Activated T-helper 1 cell treated with anti-CD3 and anti-CD28 coated beads, Interleukin-12 subunit alpha, Interleukin-12 subunit beta, Interleukin-2, Interleukin-4 antibody, amounts not matched to agents 30 ng/mL and 10 ng/mL and 1 ng/mL, durations not matched to agents 14 hours and 24 hours and 36 hours (primary cell): ENCODE measurements around the gene SLC9A4. TPM values are rescaled to one million over a fixed set of nuclear protein-coding genes. Genes with fewer than 3 reads are reported as not detected.

Source experiments
- DNase-seq: peaks from one replicate; pipeline ENCODE4 v3.0.0; 2021; ENCODE audit warnings: low spot score
- H3K27ac Mint-ChIP-seq: one replicate; pipeline ENCODE4 v1.8.0; 2021; ENCODE audit warnings: mild to moderate bottlenecking, mixed read lengths
- H3K27me3 Mint-ChIP-seq: one replicate; pipeline ENCODE4 v1.8.0; 2022; ENCODE audit warnings: mild to moderate bottlenecking, moderate library complexity, mixed read lengths; ENCODE audit not compliant: insufficient read depth
- H3K36me3 Mint-ChIP-seq: one replicate; pipeline ENCODE4 v1.8.0; 2021; ENCODE audit warnings: low read depth, mixed read lengths
- H3K4me1 Mint-ChIP-seq: one replicate; pipeline ENCODE4 v1.8.0; 2021; ENCODE audit warnings: low read depth, mixed read lengths
- H3K4me3 Mint-ChIP-seq: one replicate; pipeline ENCODE4 v1.8.0; 2021; ENCODE audit warnings: mild to moderate bottlenecking, moderate library complexity, mixed read lengths
- H3K9me3 Mint-ChIP-seq: one replicate; pipeline ENCODE4 v1.8.0; 2021; ENCODE audit warnings: mixed read lengths
- intact Hi-C: fragments of 100-400 bp; cut with micrococcal nuclease; formaldehyde crosslinking; loops from one replicate; pipeline ENCODE4 v1.15.1; 2024
- total RNA-seq: library from RNA; stranded (reverse); gene quantifications from 2 replicates; pipeline ENCODE4 v1.2.3, GENCODE V29; 2022

Gene SLC9A4
- total RNA-seq, 1 donor from 2014 or later, result not detected

GRCh38 chr2:102512161-102512560 is 39.1 kb downstream of the SLC9A4 start:
- Mint-ChIP-seq H3K9me3 (no peaks in the 10 kb centered on the region), H3K36me3 (no peaks in the 10 kb centered on the region), H3K4me3 (no peak overlapping the region), H3K27ac (no peak overlapping the region), H3K4me1 (peaks cover 8% of the 10 kb centered on the region), H3K27me3 (no peaks in the 10 kb centered on the region)
- intact Hi-C loops, result no loop called here
- no peak for DNase-seq

- no peak overlapping the region for H3K4me3 Mint-ChIP-seq
- DNase-seq, result no peak
- intact Hi-C loops, result no loop called here
These were observed 40.4 kb downstream of the SLC9A4 start for GRCh38 chr2:102513355-102513939.

GRCh38 chr2:102514061-102514785 is 41.2 kb downstream of the SLC9A4 start:
- Mint-ChIP-seq H3K27ac (no peak overlapping the region), H3K27me3 (peaks cover 2% of the 10 kb centered on the region), H3K4me3 (no peak overlapping the region), H3K36me3 (no peaks in the 10 kb centered on the region), H3K9me3 (no peaks in the 10 kb centered on the region), H3K4me1 (peaks cover 8% of the 10 kb centered on the region)
- intact Hi-C loops, result no loop called here
- no peak for DNase-seq

More at GRCh38 chr2:102513355-102513939, 40.4 kb downstream of the SLC9A4 start:
- H3K27me3 Mint-ChIP-seq, result no peaks in the 10 kb centered on the region
- no peaks in the 10 kb centered on the region for H3K9me3 Mint-ChIP-seq
- no peaks in the 10 kb centered on the region for H3K36me3 Mint-ChIP-seq
- no peak overlapping the region for H3K27ac Mint-ChIP-seq
- H3K4me1 Mint-ChIP-seq, result peaks cover 8% of the 10 kb centered on the region

GRCh38 chr2:102515851-102516250 is 42.8 kb downstream of the SLC9A4 start:
- Mint-ChIP-seq H3K4me1 (no peaks in the 10 kb centered on the region), H3K27me3 (peaks cover 2% of the 10 kb centered on the region), H3K9me3 (no peaks in the 10 kb centered on the region), H3K27ac (no peak overlapping the region), H3K4me3 (no peak overlapping the region), H3K36me3 (no peaks in the 10 kb centered on the region)
- DNase-seq, result no peak
- intact Hi-C loops, result no loop called here

GRCh38 chr2:102518170-102518569 is 45.1 kb downstream of the SLC9A4 start:
- Mint-ChIP-seq H3K27ac (no peak overlapping the region), H3K4me1 (no peaks in the 10 kb centered on the region), H3K27me3 (peaks cover 5% of the 10 kb centered on the region), H3K4me3 (no peak overlapping the region), H3K9me3 (no peaks in the 10 kb centered on the region), H3K36me3 (no peaks in the 10 kb centered on the region)
- intact Hi-C loops, result no loop called here
- DNase-seq, result no peak

- H3K27ac Mint-ChIP-seq, result no peak overlapping the region
- H3K9me3 Mint-ChIP-seq, result no peaks in the 10 kb centered on the region
- no peaks in the 10 kb centered on the region for H3K4me1 Mint-ChIP-seq
- H3K27me3 Mint-ChIP-seq, result peaks cover 5% of the 10 kb centered on the region
- H3K36me3 Mint-ChIP-seq, result no peaks in the 10 kb centered on the region
- no peak overlapping the region for H3K4me3 Mint-ChIP-seq
- intact Hi-C loops, result loop anchor here (1.0 to 5.0 kb wide), 5 partner anchors 10 to 287 kb away; no protein-coding TSS in a partner anchor
- no peak for DNase-seq
These were observed 47.0 kb downstream of the SLC9A4 start for GRCh38 chr2:102520009-102520408.

- DNase-seq, result no peak
- Mint-ChIP-seq H3K36me3 (no peaks in the 10 kb centered on the region), H3K27me3 (peaks cover 5% of the 10 kb centered on the region), H3K4me3 (no peak overlapping the region), H3K9me3 (no peaks in the 10 kb centered on the region), H3K4me1 (no peaks in the 10 kb centered on the region), H3K27ac (no peak overlapping the region)
- intact Hi-C loops, result loop anchor here (1.0 to 5.0 kb wide), 5 partner anchors 10 to 286 kb away; no protein-coding TSS in a partner anchor
These were observed 47.8 kb downstream of the SLC9A4 start for GRCh38 chr2:102520801-102521200.

- peaks cover 5% of the 10 kb centered on the region for H3K27me3 Mint-ChIP-seq
- DNase-seq, result no peak
- H3K9me3 Mint-ChIP-seq, result no peaks in the 10 kb centered on the region
- intact Hi-C loops, result loop anchor here (5.0 kb wide), 1 partner anchor 70 kb away; no protein-coding TSS in a partner anchor
- no peaks in the 10 kb centered on the region for H3K36me3 Mint-ChIP-seq
- no peak overlapping the region for H3K27ac Mint-ChIP-seq
- no peaks in the 10 kb centered on the region for H3K4me1 Mint-ChIP-seq
- no peak overlapping the region for H3K4me3 Mint-ChIP-seq
These were observed 49.1 kb downstream of the SLC9A4 start for GRCh38 chr2:102522162-102522561.

GRCh38 chr2:102522890-102523289 is 49.9 kb downstream of the SLC9A4 start:
- H3K4me3 Mint-ChIP-seq, result no peak overlapping the region
- no peak overlapping the region for H3K27ac Mint-ChIP-seq
- no peaks in the 10 kb centered on the region for H3K9me3 Mint-ChIP-seq
- no peaks in the 10 kb centered on the region for H3K4me1 Mint-ChIP-seq
- no peaks in the 10 kb centered on the region for H3K36me3 Mint-ChIP-seq
- peaks cover 7% of the 10 kb centered on the region for H3K27me3 Mint-ChIP-seq
- no peak for DNase-seq
- intact Hi-C loops, result loop anchor here (5.0 kb wide), 1 partner anchor 69 kb away; no protein-coding TSS in a partner anchor

GRCh38 chr2:102523651-102524050 is 50.6 kb downstream of the SLC9A4 start:
- Mint-ChIP-seq H3K27me3 (peaks cover 6% of the 10 kb centered on the region), H3K36me3 (no peaks in the 10 kb centered on the region), H3K27ac (no peak overlapping the region), H3K4me1 (no peaks in the 10 kb centered on the region), H3K9me3 (no peaks in the 10 kb centered on the region), H3K4me3 (no peak overlapping the region)
- intact Hi-C loops, result loop anchor here (5.0 kb wide), 1 partner anchor 69 kb away; no protein-coding TSS in a partner anchor
- no peak for DNase-seq

- Mint-ChIP-seq H3K4me3 (no peak overlapping the region), H3K9me3 (no peaks in the 10 kb centered on the region), H3K4me1 (no peaks in the 10 kb centered on the region), H3K36me3 (no peaks in the 10 kb centered on the region), H3K27ac (no peak overlapping the region), H3K27me3 (peaks cover 3% of the 10 kb centered on the region)
- DNase-seq, result no peak
- intact Hi-C loops, result no loop called here
These were observed 54.1 kb downstream of the SLC9A4 start for GRCh38 chr2:102527086-102527485.

GRCh38 chr2:102538491-102538890 is 65.5 kb downstream of the SLC9A4 start:
- no peak overlapping the region for H3K27ac Mint-ChIP-seq

GRCh38 chr2:102540882-102541281 is 67.9 kb downstream of the SLC9A4 start:
- no peak for DNase-seq
- H3K27me3 Mint-ChIP-seq, result peaks cover 15% of the 10 kb centered on the region
- no peak overlapping the region for H3K4me3 Mint-ChIP-seq
- intact Hi-C loops, result no loop called here
- H3K4me1 Mint-ChIP-seq, result no peaks in the 10 kb centered on the region
- H3K27ac Mint-ChIP-seq, result no peak overlapping the region
- H3K9me3 Mint-ChIP-seq, result no peaks in the 10 kb centered on the region
- H3K36me3 Mint-ChIP-seq, result no peaks in the 10 kb centered on the region

More at GRCh38 chr2:102538491-102538890, 65.5 kb downstream of the SLC9A4 start:
- DNase-seq, result no peak
- H3K4me3 Mint-ChIP-seq, result no peak overlapping the region
- no peaks in the 10 kb centered on the region for H3K36me3 Mint-ChIP-seq
- no peaks in the 10 kb centered on the region for H3K4me1 Mint-ChIP-seq
- intact Hi-C loops, result no loop called here
- H3K9me3 Mint-ChIP-seq, result no peaks in the 10 kb centered on the region
- peaks cover 10% of the 10 kb centered on the region for H3K27me3 Mint-ChIP-seq
